Neural crest cell (in vitro differentiated cells): Measurements from ENCODE around the gene ZDHHC6. TPM values are rescaled to one million over a fixed set of nuclear protein-coding genes. Genes with fewer than 3 reads are reported as not detected.

Experiments
- DNase-seq: peaks from one replicate; pipeline ENCODE4 v3.0.0; 2021; ENCODE audit warnings: low read depth, mixed read lengths, low spot score
- H3K27ac Mint-ChIP-seq: one replicate; pipeline ENCODE4 v1.8.0; 2021; ENCODE audit warnings: mild to moderate bottlenecking, mixed read lengths; ENCODE audit not compliant: unreplicated experiment
- H3K27me3 Mint-ChIP-seq: 2 replicates; pipeline ENCODE4 v1.8.0; 2021; ENCODE audit warnings: low read depth, mild to moderate bottlenecking, mixed read lengths
- H3K36me3 Mint-ChIP-seq: 2 replicates; pipeline ENCODE4 v1.8.0; 2021; ENCODE audit warnings: low read depth, mild to moderate bottlenecking, mixed read lengths
- H3K4me1 Mint-ChIP-seq: 2 replicates; pipeline ENCODE4 v1.8.0; 2021; ENCODE audit warnings: mixed read lengths
- H3K4me3 Mint-ChIP-seq: one replicate; pipeline ENCODE4 v1.8.0; 2021; ENCODE audit warnings: mild to moderate bottlenecking, mixed read lengths
- H3K9me3 Mint-ChIP-seq: 2 replicates; pipeline ENCODE4 v1.8.0; 2021; ENCODE audit warnings: mixed read lengths
- CTCF ChIP-seq: fragments of 200-600 bp; sonication (generic); conservative IDR thresholded peaks from 2 replicates; pipeline ENCODE4 v1.5.0; 2021; ENCODE audit warnings: antibody characterized with exemption, mild to moderate bottlenecking
- total RNA-seq: library from RNA; stranded (reverse); gene quantifications from 2 replicates; pipeline ENCODE4 v1.2.1, GENCODE V29; 2021

ZDHHC6 gene
- total RNA-seq, 1 donor from 2014 or later = 45.0 TPM

- no peak for DNase-seq
- H3K36me3 Mint-ChIP-seq = no peaks in the 10 kb centered on the region
- H3K9me3 Mint-ChIP-seq = no peaks in the 10 kb centered on the region
- no peak for TF ChIP-seq CTCF
- H3K27me3 Mint-ChIP-seq = no peaks in the 10 kb centered on the region
- H3K27ac Mint-ChIP-seq = no peak overlapping the region
- H3K4me1 Mint-ChIP-seq = no peaks in the 10 kb centered on the region
- no peak overlapping the region for H3K4me3 Mint-ChIP-seq
Measured at GRCh38 chr10:112395809-112396530, 50.7 kb downstream of the ZDHHC6 start.

GRCh38 chr10:112394475-112394875 is 52.2 kb downstream of the ZDHHC6 start:
- H3K4me3 Mint-ChIP-seq = no peak overlapping the region
- peaks cover 3% of the 10 kb centered on the region for H3K4me1 Mint-ChIP-seq
- H3K27me3 Mint-ChIP-seq = no peaks in the 10 kb centered on the region
- DNase-seq = no peak
- TF ChIP-seq CTCF = no peak
- no peaks in the 10 kb centered on the region for H3K36me3 Mint-ChIP-seq
- H3K9me3 Mint-ChIP-seq = no peaks in the 10 kb centered on the region
- no peak overlapping the region for H3K27ac Mint-ChIP-seq

- no peaks in the 10 kb centered on the region for H3K9me3 Mint-ChIP-seq
- DNase-seq = no peak
- no peaks in the 10 kb centered on the region for H3K27me3 Mint-ChIP-seq
- H3K4me3 Mint-ChIP-seq = no peak overlapping the region
- H3K27ac Mint-ChIP-seq = no peak overlapping the region
- H3K4me1 Mint-ChIP-seq = peaks cover 10% of the 10 kb centered on the region
- no peaks in the 10 kb centered on the region for H3K36me3 Mint-ChIP-seq
- TF ChIP-seq CTCF = no peak
Measured at GRCh38 chr10:112393827-112394226, 52.9 kb downstream of the ZDHHC6 start.

GRCh38 chr10:112393341-112393740 is 53.4 kb downstream of the ZDHHC6 start:
- no peaks in the 10 kb centered on the region for H3K36me3 Mint-ChIP-seq

GRCh38 chr10:112390125-112390703 is 56.5 kb downstream of the ZDHHC6 start:
- Mint-ChIP-seq H3K27me3 (no peaks in the 10 kb centered on the region), H3K4me1 (peaks cover 10% of the 10 kb centered on the region), H3K4me3 (no peak overlapping the region), H3K36me3 (no peaks in the 10 kb centered on the region), H3K27ac (no peak overlapping the region), H3K9me3 (no peaks in the 10 kb centered on the region)
- no peak for DNase-seq
- TF ChIP-seq CTCF = no peak

More at GRCh38 chr10:112393341-112393740, 53.4 kb downstream of the ZDHHC6 start:
- Mint-ChIP-seq H3K27ac (no peak overlapping the region), H3K9me3 (no peaks in the 10 kb centered on the region), H3K4me1 (peaks cover 10% of the 10 kb centered on the region), H3K27me3 (no peaks in the 10 kb centered on the region), H3K4me3 (no peak overlapping the region)
- no peak for DNase-seq
- TF ChIP-seq CTCF = no peak
